ENCODE results near the gene DDX21.
A peak's percentile ranks its signal among the peaks of the same experiment; 100 is the strongest.

Gene DDX21

GRCh38 chr10:68955832-68956532 lies at the start of gene DDX21 (continued):
- TF ChIP-seq SCRT1 (tag by site-specific recombination; IDR thresholded peaks at IDR 0.05; ENCODE audit: borderline replicate concordance) (peak; percentile 76; the same call in 1 of the 2 replicates), ZNF341 (tag by site-specific recombination; IDR thresholded peaks at IDR 0.05; ENCODE audit: low read depth) (no peak; the same call in none of the 2 replicates), OSR2 (tag by site-specific recombination; IDR thresholded peaks at IDR 0.05) (no peak), SALL2 (tag by site-specific recombination; IDR thresholded peaks at IDR 0.05; ENCODE audit: borderline replicate concordance) (no peak), ZBTB44 (tag by site-specific recombination; IDR thresholded peaks at IDR 0.05) (no peak), ZNF214 (tag by site-specific recombination; IDR thresholded peaks at IDR 0.05; ENCODE audit: borderline replicate concordance) (no peak), MZF1 (tag by site-specific recombination; IDR thresholded peaks at IDR 0.05; ENCODE audit: borderline replicate concordance) (no peak), EGR2 (tag by site-specific recombination; IDR thresholded peaks at IDR 0.05; ENCODE audit: low read depth) (no peak), ZNF221 (tag by site-specific recombination; IDR thresholded peaks at IDR 0.05; ENCODE audit: borderline replicate concordance) (no peak), KLF7 (tag by site-specific recombination; IDR thresholded peaks at IDR 0.05; ENCODE audit: borderline replicate concordance) (no peak), ZNF133 (tag by site-specific recombination; IDR thresholded peaks at IDR 0.05) (no peak), HOXC10 (CRISPR knock-in tag; IDR thresholded peaks at IDR 0.05) (no peak), ZNF155 (tag by site-specific recombination; IDR thresholded peaks at IDR 0.05) (no peak), ZBTB8A (tag by site-specific recombination; IDR thresholded peaks at IDR 0.05) (no peak), ZNF121 (tag by site-specific recombination; IDR thresholded peaks at IDR 0.05) (no peak), ZNF292 (tag by site-specific recombination; IDR thresholded peaks at IDR 0.05; ENCODE audit: borderline replicate concordance, low read depth) (no peak), HIC1 (tag by site-specific recombination; IDR thresholded peaks at IDR 0.05) (no peak), ZNF202 (tag by site-specific recombination; IDR thresholded peaks at IDR 0.05; ENCODE audit: borderline replicate concordance) (no peak), ZNF157 (tag by site-specific recombination; IDR thresholded peaks at IDR 0.05) (no peak), BCL6B (tag by site-specific recombination; IDR thresholded peaks at IDR 0.05) (no peak)
- TF ChIP-seq, protein P1, sequence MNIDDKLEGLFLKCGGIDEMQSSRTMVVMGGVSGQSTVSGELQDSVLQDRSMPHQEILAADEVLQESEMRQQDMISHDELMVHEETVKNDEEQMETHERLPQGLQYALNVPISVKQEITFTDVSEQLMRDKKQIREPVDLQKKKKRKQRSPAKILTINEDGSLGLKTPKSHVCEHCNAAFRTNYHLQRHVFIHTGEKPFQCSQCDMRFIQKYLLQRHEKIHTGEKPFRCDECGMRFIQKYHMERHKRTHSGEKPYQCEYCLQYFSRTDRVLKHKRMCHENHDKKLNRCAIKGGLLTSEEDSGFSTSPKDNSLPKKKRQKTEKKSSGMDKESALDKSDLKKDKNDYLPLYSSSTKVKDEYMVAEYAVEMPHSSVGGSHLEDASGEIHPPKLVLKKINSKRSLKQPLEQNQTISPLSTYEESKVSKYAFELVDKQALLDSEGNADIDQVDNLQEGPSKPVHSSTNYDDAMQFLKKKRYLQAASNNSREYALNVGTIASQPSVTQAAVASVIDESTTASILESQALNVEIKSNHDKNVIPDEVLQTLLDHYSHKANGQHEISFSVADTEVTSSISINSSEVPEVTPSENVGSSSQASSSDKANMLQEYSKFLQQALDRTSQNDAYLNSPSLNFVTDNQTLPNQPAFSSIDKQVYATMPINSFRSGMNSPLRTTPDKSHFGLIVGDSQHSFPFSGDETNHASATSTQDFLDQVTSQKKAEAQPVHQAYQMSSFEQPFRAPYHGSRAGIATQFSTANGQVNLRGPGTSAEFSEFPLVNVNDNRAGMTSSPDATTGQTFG (tag by site-specific recombination; IDR thresholded peaks at IDR 0.05; ENCODE audit: borderline replicate concordance), result no peak
- TF ChIP-seq, protein P2, sequence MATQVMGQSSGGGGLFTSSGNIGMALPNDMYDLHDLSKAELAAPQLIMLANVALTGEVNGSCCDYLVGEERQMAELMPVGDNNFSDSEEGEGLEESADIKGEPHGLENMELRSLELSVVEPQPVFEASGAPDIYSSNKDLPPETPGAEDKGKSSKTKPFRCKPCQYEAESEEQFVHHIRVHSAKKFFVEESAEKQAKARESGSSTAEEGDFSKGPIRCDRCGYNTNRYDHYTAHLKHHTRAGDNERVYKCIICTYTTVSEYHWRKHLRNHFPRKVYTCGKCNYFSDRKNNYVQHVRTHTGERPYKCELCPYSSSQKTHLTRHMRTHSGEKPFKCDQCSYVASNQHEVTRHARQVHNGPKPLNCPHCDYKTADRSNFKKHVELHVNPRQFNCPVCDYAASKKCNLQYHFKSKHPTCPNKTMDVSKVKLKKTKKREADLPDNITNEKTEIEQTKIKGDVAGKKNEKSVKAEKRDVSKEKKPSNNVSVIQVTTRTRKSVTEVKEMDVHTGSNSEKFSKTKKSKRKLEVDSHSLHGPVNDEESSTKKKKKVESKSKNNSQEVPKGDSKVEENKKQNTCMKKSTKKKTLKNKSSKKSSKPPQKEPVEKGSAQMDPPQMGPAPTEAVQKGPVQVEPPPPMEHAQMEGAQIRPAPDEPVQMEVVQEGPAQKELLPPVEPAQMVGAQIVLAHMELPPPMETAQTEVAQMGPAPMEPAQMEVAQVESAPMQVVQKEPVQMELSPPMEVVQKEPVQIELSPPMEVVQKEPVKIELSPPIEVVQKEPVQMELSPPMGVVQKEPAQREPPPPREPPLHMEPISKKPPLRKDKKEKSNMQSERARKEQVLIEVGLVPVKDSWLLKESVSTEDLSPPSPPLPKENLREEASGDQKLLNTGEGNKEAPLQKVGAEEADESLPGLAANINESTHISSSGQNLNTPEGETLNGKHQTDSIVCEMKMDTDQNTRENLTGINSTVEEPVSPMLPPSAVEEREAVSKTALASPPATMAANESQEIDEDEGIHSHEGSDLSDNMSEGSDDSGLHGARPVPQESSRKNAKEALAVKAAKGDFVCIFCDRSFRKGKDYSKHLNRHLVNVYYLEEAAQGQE (tag by site-specific recombination; IDR thresholded peaks at IDR 0.05), result no peak; the same call in 1 of the 2 replicates
- TF ChIP-seq, protein P3, sequence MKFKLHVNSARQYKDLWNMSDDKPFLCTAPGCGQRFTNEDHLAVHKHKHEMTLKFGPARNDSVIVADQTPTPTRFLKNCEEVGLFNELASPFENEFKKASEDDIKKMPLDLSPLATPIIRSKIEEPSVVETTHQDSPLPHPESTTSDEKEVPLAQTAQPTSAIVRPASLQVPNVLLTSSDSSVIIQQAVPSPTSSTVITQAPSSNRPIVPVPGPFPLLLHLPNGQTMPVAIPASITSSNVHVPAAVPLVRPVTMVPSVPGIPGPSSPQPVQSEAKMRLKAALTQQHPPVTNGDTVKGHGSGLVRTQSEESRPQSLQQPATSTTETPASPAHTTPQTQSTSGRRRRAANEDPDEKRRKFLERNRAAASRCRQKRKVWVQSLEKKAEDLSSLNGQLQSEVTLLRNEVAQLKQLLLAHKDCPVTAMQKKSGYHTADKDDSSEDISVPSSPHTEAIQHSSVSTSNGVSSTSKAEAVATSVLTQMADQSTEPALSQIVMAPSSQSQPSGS (tag by site-specific recombination; IDR thresholded peaks at IDR 0.05; ENCODE audit: low read depth), result no peak
- TF ChIP-seq, protein P4, sequence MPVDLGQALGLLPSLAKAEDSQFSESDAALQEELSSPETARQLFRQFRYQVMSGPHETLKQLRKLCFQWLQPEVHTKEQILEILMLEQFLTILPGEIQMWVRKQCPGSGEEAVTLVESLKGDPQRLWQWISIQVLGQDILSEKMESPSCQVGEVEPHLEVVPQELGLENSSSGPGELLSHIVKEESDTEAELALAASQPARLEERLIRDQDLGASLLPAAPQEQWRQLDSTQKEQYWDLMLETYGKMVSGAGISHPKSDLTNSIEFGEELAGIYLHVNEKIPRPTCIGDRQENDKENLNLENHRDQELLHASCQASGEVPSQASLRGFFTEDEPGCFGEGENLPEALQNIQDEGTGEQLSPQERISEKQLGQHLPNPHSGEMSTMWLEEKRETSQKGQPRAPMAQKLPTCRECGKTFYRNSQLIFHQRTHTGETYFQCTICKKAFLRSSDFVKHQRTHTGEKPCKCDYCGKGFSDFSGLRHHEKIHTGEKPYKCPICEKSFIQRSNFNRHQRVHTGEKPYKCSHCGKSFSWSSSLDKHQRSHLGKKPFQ (tag by site-specific recombination; IDR thresholded peaks at IDR 0.05), result no peak

Data from HEK293 (cell line).